Breast epithelium (tissue), 3 donors: ENCODE results near the gene TRIM33.

Source experiments
- CTCF ChIP-seq, 3 donors: fragments of 450-650 bp; IDR thresholded peaks; one replicate each; pipeline ENCODE4 v1.5.1; 2016 to 2017; ENCODE audit warnings: antibody characterized with exemption in 3 of 3, mild to moderate bottlenecking in 3 of 3, moderate library complexity in 3 of 3
- POLR2A ChIP-seq: fragments of 450-650 bp; IDR thresholded peaks from one replicate; pipeline ENCODE4 v1.6.1; 2016; ENCODE audit warnings: antibody characterized with exemption, mild to moderate bottlenecking, moderate library complexity
- POLR2AphosphoS5 ChIP-seq, 3 donors: sonication (generic); formaldehyde crosslinking; IDR thresholded peaks; one replicate each; pipeline ENCODE4 v1.6.1; 2017; ENCODE audit warnings: antibody characterized with exemption in 3 of 3

- no peak for TF ChIP-seq CTCF (IDR thresholded peaks at IDR 0.05)
- no peak for TF ChIP-seq POLR2AphosphoS5 (IDR thresholded peaks at IDR 0.05)
- TF ChIP-seq POLR2A, result no peak
Observed at GRCh38 chr1:114521396-114522263, 10.6 kb upstream of the TRIM33 start.
